PC-9 (cell line): Measurements from ENCODE around the gene KCNH1. TPM values are rescaled to one million over a fixed set of nuclear protein-coding genes. Genes with fewer than 3 reads are reported as not detected.
A peak's percentile ranks its signal among the peaks of the same experiment; 100 is the strongest.

ENCODE experiments used
- BruUV-seq: library from RNA; stranded (reverse); fragments of 400-500 nt; replicated peaks from 2 replicates; lab custom pipeline; 2021; lab: Mats Ljungman, UMichigan
- CTCF ChIA-PET: fragments of 300-600 bp; sonication (Branson Sonifier 250); formaldehyde crosslinking; loops from one replicate; lab custom pipeline; 2022; ENCODE audit warnings: antibody characterized with exemption; lab: Charles Lee
- POLR2A ChIA-PET: fragments of 300-600 bp; sonication (Branson Sonifier 250); formaldehyde crosslinking; loops from one replicate; lab custom pipeline; 2022; ENCODE audit warnings: antibody characterized with exemption; ENCODE audit not compliant: unreplicated experiment; lab: Charles Lee
- DNase-seq, 2 experiments: peaks; one replicate each; pipeline versions ENCODE4 v3.0.0 to v3.0.0-alpha.2; 2015 to 2022; ENCODE audit warnings: mixed read lengths in 1 of 2
- H2AFZ ChIP-seq: fragments of 200-600 bp; sonication (generic); 2 replicates; pipeline ENCODE4 v1.8.1; 2017; ENCODE audit warnings: antibody characterized with exemption
- H3F3A ChIP-seq: fragments of 200-600 bp; sonication (generic); 2 replicates; pipeline ENCODE4 v1.8.1; 2017; ENCODE audit warnings: antibody characterized with exemption, mild to moderate bottlenecking, low read depth; ENCODE audit not compliant: insufficient read depth
- H3K27ac ChIP-seq: fragments of 200-600 bp; sonication (generic); 2 replicates; pipeline ENCODE4 v1.6.1; 2016; ENCODE audit warnings: mixed run types
- H3K27me3 ChIP-seq: fragments of 200-600 bp; sonication (generic); 2 replicates; pipeline ENCODE4 v1.6.1; 2016; ENCODE audit warnings: low read depth, mixed run types; ENCODE audit not compliant: insufficient read depth
- H3K36me3 ChIP-seq: fragments of 200-600 bp; sonication (generic); 2 replicates; pipeline ENCODE4 v1.6.1; 2016; ENCODE audit warnings: low read depth, mixed run types
- H3K4me1 ChIP-seq: fragments of 200-600 bp; sonication (generic); replicated peaks from 2 replicates; pipeline ENCODE4 v1.6.1; 2016; ENCODE audit warnings: mixed run types; ENCODE audit not compliant: insufficient read depth
- H3K4me2 ChIP-seq: fragments of 200-600 bp; sonication (generic); 2 replicates; pipeline ENCODE4 v1.6.1; 2017; ENCODE audit warnings: mixed run types
- H3K4me3 ChIP-seq: fragments of 200-600 bp; sonication (generic); 2 replicates; pipeline ENCODE4 v1.6.1; 2016; ENCODE audit warnings: mixed run types
- H3K79me2 ChIP-seq: fragments of 200-600 bp; sonication (generic); 2 replicates; pipeline ENCODE4 v1.6.1; 2017; ENCODE audit warnings: low read depth, mixed run types
- H3K9me2 ChIP-seq: fragments of 200-600 bp; sonication (generic); 2 replicates; pipeline ENCODE4 v1.8.1; 2017; ENCODE audit warnings: mild to moderate bottlenecking; ENCODE audit not compliant: insufficient read depth
- H3K9me3 ChIP-seq: fragments of 200-600 bp; sonication (generic); 2 replicates; pipeline ENCODE4 v1.8.1; 2016; ENCODE audit warnings: low read depth; ENCODE audit not compliant: insufficient read depth
- H4K20me1 ChIP-seq: fragments of 200-600 bp; sonication (generic); 2 replicates; pipeline ENCODE4 v1.8.1; 2017; ENCODE audit not compliant: insufficient read depth
- CTCF ChIP-seq: fragments of 200-600 bp; sonication (generic); conservative IDR thresholded peaks from 2 replicates; pipeline ENCODE4 v1.6.1; 2017; ENCODE audit warnings: mixed run types, antibody characterized with exemption, mild to moderate bottlenecking, moderate library complexity
- EZH2 ChIP-seq: fragments of 200-600 bp; sonication (generic); IDR thresholded peaks from 2 replicates; pipeline ENCODE4 v1.8.0; 2017; ENCODE audit warnings: antibody characterized with exemption, low read depth
- intact Hi-C: fragments of 100-400 bp; cut with micrococcal nuclease; formaldehyde crosslinking; loops from one replicate; pipeline ENCODE4 v1.10.0; 2022; ENCODE audit not compliant: unreplicated experiment
- total RNA-seq: library from RNA; stranded (reverse); gene quantifications from 2 replicates; pipeline ENCODE4 v1.2.3, GENCODE V29; 2021

The KCNH1 gene
- total RNA-seq, 1 experiment from 2014 or later, result not detected

DNA sequence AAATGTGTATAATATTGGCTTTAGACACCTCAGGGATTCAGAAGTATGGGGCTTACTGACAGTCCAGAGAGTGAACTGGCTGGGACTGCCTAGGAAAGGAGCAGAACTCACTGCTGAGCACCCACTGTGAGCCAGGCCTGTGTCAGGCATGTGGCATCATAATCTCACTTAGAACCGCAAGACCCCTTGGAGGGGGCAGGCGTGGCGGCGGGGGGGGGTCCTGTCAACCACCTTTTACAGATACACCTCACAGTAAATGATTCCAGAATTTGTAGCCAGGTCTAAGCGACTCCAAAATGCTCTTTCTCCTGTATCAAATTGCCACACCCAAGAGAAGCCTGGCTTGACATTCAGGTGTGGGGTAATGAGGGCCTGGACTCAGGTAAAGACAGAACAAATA is 235.5 kb downstream of the KCNH1 start:
- H3K4me3 ChIP-seq, result no peak overlapping the region
- no peak overlapping the region for H3K27ac ChIP-seq
- intact Hi-C loops, result no loop called here
- no peaks in the 10 kb centered on the region for H3F3A ChIP-seq
- H3K9me3 ChIP-seq, result no peaks in the 10 kb centered on the region
- no peak for DNase-seq
- no peak overlapping the region for H2AFZ ChIP-seq
- TF ChIP-seq EZH2 (no peak), CTCF (no peak)
- ChIA-PET POLR2A (no interaction called here), CTCF (no interaction called here)
- no TSS peak for BruUV-seq
- H3K9me2 ChIP-seq, result no peaks in the 10 kb centered on the region
- H4K20me1 ChIP-seq, result no peaks in the 10 kb centered on the region
- H3K4me2 ChIP-seq, result no peak overlapping the region
- H3K27me3 ChIP-seq, result 0 out of 2 replicates have a peak, but pooled peaks cover 8% of the 10 kb centered on the region
- no peaks in the 10 kb centered on the region for H3K4me1 ChIP-seq
- H3K79me2 ChIP-seq, result no peaks in the 10 kb centered on the region
- no peaks in the 10 kb centered on the region for H3K36me3 ChIP-seq

- Histone ChIP-seq H3K36me3 (no peaks in the 10 kb centered on the region), H3K4me3 (no peak overlapping the region), H3K79me2 (no peaks in the 10 kb centered on the region), H3K9me2 (no peaks in the 10 kb centered on the region), H4K20me1 (no peaks in the 10 kb centered on the region), H3K27me3 (peaks cover 26% of the 10 kb centered on the region), H2AFZ (no peak overlapping the region), H3K4me1 (0 out of 2 replicates have a peak, but pooled peaks cover 9% of the 10 kb centered on the region), H3K9me3 (no peaks in the 10 kb centered on the region), H3F3A (no peaks in the 10 kb centered on the region), H3K27ac (no peak overlapping the region), H3K4me2 (no peak overlapping the region)
- no TSS peak for BruUV-seq
- intact Hi-C loops, result no loop called here
- CTCF ChIA-PET, result no interaction called here
- POLR2A ChIA-PET, result no interaction called here
- DNase-seq, result no peak
- TF ChIP-seq EZH2 (no peak), CTCF (no peak)
These were observed 250.1 kb downstream of the KCNH1 start for GRCh38 chr1:210883821-210884220.

GRCh38 chr1:210882414-210883221 is 251.3 kb downstream of the KCNH1 start:
- Histone ChIP-seq H3K36me3 (no peaks in the 10 kb centered on the region), H3K4me1 (0 out of 2 replicates have a peak, but pooled peaks cover 9% of the 10 kb centered on the region), H3F3A (no peaks in the 10 kb centered on the region), H3K27ac (no peak overlapping the region), H3K79me2 (no peaks in the 10 kb centered on the region), H3K9me2 (no peaks in the 10 kb centered on the region), H3K4me3 (no peak overlapping the region), H2AFZ (no peak overlapping the region), H3K27me3 (peaks cover 20% of the 10 kb centered on the region), H3K4me2 (peak overlapping the region; percentile 10; the same call in 1 of the 2 replicates), H4K20me1 (no peaks in the 10 kb centered on the region), H3K9me3 (no peaks in the 10 kb centered on the region)
- no TSS peak for BruUV-seq
- TF ChIP-seq CTCF (no peak), EZH2 (no peak)
- ChIA-PET POLR2A (no interaction called here), CTCF (no interaction called here)
- DNase-seq, result peak in 1 of 2 experiments; percentile 40
- intact Hi-C loops, result no loop called here
